Suprapubic skin (tissue), 4 donors: ENCODE measurements around the gene RNF220.

Experiments
- EP300 ChIP-seq: sonication (generic); formaldehyde crosslinking; IDR thresholded peaks from one replicate; pipeline ENCODE4 v1.6.1; 2017; ENCODE audit warnings: antibody characterized with exemption
- POLR2A ChIP-seq, 2 donors: fragments of 450-650 bp; IDR thresholded peaks; one replicate each; pipeline ENCODE4 v1.6.1; 2017; ENCODE audit warnings: antibody characterized with exemption in 2 of 2, mild to moderate bottlenecking in 2 of 2, moderate library complexity in 2 of 2
- POLR2AphosphoS5 ChIP-seq, 3 donors: sonication (generic); formaldehyde crosslinking; IDR thresholded peaks; one replicate each; pipeline ENCODE4 v1.6.1; 2017; ENCODE audit warnings: antibody characterized with exemption in 3 of 3
- TF ChIP-seq, protein P1 (sequence below), 2 donors: fragments of 200-600 bp in 1 of 2; fragments of 450-650 bp in 1 of 2; sonication (generic) in 1 of 2; IDR thresholded peaks; one replicate each; pipeline ENCODE4 v1.5.1; 2016 to 2019; ENCODE audit warnings: antibody characterized with exemption in 2 of 2, mild to moderate bottlenecking in 1 of 2, moderate library complexity in 1 of 2

DNA sequence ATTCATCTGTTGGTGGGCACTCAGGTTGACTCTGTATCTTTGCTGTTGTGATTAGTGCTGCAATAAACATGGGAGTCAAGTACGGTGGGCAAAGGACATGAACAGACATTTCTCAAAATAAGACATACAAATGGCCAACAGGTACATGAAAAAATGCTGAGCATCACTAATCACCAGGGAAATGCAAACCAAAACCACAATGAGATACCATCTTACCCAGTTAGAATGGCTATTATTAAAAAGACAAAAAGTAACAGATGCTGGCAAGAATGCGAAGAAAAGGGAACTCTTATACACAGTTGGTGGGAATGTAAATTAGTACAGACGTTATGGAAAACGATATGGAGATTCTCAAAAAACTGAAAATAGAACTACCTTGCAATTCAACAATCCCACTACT lies 170.3 kb downstream of the RNF220 start:
- TF ChIP-seq, protein P1, sequence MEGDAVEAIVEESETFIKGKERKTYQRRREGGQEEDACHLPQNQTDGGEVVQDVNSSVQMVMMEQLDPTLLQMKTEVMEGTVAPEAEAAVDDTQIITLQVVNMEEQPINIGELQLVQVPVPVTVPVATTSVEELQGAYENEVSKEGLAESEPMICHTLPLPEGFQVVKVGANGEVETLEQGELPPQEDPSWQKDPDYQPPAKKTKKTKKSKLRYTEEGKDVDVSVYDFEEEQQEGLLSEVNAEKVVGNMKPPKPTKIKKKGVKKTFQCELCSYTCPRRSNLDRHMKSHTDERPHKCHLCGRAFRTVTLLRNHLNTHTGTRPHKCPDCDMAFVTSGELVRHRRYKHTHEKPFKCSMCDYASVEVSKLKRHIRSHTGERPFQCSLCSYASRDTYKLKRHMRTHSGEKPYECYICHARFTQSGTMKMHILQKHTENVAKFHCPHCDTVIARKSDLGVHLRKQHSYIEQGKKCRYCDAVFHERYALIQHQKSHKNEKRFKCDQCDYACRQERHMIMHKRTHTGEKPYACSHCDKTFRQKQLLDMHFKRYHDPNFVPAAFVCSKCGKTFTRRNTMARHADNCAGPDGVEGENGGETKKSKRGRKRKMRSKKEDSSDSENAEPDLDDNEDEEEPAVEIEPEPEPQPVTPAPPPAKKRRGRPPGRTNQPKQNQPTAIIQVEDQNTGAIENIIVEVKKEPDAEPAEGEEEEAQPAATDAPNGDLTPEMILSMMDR (IDR thresholded peaks at IDR 0.05), result no peak
- TF ChIP-seq EP300, result no peak
- TF ChIP-seq POLR2A (IDR thresholded peaks at IDR 0.05), result no peak
- TF ChIP-seq POLR2AphosphoS5 (IDR thresholded peaks at IDR 0.05), result no peak
